Stimulated activated CD4-positive, alpha-beta T cell treated with anti-CD3 and anti-CD28 coated beads, Interleukin-15, amount 100 ng/mL, for 24 hours (primary cell): Measurements from ENCODE around the gene TMCC1.
"Not testable (repeated sequence)": the region's sequence is repeated elsewhere in the genome, so short reads cannot be mapped to it uniquely, and the experiment has no call there.

ENCODE experiments used
- DNase-seq: peaks from one replicate; pipeline ENCODE4 v3.0.0-alpha.2; 2020

TMCC1 gene

DNA sequence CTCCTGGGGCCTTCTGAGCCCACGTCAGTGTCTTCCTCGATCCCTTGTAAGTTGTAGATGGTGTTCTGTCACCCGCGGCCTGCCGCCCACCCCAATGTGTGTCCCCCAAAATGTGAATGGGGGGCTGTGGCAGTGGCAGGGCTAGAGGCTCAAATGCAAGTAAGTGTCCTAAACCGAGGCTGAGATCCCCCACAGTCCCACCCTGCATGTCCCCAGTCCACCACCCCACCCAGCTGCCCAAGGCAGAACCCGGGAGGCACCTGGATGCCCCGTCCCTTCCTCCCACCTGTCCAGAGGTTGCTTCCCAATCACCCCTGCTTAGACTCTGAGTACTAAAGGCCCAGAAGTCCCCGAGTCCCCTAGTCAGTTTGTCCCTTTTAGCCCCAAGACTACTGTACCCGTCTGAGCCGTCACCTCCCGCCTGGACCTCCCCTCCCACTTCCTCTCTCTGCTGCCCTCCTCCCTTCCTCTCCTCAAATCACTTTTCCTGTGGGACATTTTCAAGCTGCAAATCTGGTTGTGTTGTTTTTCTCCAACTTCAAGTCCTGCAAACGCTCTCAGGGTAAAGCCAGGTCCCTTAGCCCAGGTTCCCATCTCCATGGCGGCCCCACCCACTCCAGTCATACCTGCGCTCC lies 275.2 kb downstream of the TMCC1 start:
- no peak for DNase-seq

DNA sequence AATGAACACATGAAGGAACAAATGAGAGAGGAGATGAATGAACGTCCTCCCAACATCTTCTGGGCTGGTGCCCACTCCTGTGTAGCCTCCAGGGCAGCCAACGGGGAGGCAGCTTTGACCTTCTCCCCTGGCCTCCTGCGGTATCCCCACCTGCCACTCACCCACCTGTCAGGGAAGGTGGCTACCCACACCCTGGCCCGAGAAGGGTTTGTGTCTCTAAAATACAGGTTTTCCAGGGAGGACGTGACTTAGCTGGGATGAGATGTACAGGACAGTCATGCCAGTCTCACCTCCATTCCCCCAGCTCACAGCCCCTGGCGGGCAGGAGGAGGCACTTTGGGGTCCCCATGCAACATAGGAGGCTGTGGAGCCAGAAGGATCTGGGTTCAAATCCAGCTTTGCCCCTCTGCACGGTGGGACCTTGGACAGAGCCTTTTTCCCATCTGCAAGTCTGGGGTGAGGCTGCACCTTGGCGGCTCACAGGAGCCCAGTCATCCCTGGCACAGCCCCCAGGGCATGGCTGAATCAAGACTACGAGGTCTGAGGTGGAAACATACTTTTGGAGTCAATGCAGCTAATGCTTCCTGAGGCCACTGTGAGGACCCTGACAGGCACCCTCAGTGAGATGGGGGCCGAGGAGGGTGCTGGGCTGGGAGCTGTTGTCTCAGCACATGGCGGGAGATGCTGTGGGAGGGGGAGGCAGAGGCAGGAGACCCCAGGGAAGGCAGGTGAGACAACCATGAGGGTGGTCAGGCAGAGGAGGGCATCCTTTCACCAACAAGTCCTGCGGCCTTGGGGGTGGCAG lies 275.9 kb downstream of the TMCC1 start:
- DNase-seq, result no peak

DNA sequence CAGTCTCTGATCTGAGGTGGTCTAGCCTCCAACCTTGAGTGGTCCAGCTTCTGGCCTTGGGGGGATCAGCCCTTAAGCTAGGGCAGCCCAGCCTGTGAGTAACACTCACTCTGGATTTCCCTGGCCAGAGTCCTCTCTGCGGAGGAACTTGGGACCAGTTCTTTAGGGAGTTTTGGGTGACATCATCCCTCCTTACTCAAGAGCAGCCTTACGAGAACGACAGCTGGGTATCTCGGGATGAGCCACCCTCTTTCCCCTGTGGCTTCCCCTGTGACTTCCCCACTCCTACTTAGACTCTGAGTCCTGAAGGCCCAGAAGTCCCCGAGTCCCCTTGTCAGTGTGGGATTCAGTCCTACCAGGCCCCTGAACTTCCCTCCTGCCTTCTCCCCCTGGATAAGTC lies 276.8 kb downstream of the TMCC1 start:
- no peak for DNase-seq

DNA sequence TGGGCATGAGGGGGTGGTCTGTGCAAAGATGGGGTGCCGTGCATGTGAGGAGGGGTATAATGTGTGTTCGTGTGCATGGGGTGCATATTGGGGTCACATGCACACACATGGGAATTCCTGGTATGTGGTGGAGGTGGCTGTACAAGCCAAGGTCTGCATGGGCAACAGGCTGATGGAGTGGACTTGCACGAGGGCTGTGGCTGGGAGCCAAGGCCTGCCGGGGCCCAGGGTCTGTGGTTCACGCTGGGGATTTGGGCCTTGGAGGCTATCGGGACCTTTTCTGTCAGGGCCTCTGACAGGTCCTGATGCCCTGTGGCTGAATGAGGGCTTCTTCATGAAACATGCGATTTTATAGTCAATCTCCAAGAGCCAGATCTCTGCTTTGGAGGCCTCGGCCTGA lies 277.2 kb downstream of the TMCC1 start:
- no peak for DNase-seq

DNA sequence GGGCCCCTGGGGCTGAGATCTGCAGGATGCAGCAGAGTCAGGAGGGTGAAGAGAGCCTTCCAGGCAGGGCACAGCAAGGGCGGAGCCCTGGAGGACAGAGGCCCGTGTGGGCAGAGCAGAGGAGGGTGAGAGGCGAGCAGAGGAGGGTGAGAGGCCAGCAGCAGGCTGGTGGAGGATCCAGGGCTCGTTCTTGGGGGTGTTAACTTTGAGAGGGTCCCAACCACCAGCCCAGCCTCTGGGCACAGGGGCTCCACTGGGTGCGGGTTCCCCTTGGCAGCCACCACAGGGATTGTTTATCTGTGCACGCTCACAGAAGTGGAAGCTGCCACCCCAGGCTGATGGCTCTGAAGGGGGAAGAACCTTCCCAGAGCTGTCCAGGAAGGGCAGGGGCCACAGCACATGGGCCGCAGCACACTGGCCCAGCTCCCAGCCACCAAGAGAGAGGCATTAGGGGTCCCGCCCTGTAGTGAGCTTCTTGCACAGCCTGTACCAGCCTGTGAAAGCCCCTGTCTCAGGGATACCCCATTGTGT lies 277.7 kb downstream of the TMCC1 start:
- no peak for DNase-seq

DNA sequence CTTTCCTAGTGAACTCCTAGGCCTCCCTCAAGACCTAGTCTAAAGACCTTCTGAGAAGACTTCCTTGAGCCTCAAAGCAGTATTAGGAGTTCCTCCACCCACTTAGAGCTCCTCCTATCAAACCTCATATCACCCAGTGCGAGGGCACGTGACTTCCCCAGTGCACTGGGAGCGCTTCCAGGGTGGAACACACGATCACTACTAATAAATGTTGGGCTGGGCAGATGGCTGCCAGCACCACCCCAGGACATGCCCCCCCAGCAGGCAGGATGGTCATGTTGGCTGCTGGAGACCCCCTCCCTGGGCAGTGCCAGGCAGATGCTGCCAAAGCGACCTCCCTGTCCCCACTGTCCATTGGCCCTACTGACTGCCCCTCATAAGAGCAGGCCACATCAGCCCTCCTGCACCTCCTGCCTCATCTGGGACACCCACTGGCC lies 278.6 kb downstream of the TMCC1 start:
- DNase-seq, result no peak

DNA sequence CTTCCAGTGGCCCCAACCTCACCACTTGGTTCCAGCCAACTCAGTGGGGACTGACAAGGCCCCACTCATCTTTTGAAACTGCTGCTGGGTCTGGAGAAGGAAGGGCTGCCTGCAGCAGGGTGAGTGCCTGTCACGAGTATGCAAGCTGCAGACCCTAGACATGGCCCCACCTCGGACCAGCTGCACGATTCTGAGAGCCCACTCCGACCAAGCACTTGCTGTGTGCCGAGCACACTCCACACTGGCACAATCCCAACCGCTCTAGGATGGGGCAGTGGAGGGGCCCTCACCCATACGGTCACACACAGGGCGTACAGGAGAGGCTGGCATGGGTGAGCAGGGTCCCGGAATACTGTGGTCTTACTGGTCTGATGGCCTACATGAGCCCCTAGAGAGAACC lies 279.1 kb downstream of the TMCC1 start:
- no peak for DNase-seq

DNA sequence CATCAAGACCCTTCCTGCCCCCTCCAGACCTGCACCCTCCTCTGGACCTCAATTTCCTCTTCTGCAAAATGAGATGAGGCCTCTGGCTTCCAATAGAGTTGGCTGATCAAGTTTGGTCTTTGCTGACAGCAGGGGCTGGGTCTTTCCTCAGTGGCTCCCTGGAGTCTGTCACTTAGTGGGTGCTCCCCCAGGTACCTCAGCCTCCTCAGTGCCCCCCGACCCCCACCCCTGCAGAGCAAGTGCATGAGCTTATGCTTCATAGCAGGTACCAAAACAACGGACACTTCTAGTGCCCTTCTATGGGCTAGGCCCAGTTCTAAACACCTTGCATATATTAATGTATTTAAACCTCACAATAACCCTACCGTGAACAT lies 280.2 kb downstream of the TMCC1 start:
- DNase-seq, result no peak

DNA sequence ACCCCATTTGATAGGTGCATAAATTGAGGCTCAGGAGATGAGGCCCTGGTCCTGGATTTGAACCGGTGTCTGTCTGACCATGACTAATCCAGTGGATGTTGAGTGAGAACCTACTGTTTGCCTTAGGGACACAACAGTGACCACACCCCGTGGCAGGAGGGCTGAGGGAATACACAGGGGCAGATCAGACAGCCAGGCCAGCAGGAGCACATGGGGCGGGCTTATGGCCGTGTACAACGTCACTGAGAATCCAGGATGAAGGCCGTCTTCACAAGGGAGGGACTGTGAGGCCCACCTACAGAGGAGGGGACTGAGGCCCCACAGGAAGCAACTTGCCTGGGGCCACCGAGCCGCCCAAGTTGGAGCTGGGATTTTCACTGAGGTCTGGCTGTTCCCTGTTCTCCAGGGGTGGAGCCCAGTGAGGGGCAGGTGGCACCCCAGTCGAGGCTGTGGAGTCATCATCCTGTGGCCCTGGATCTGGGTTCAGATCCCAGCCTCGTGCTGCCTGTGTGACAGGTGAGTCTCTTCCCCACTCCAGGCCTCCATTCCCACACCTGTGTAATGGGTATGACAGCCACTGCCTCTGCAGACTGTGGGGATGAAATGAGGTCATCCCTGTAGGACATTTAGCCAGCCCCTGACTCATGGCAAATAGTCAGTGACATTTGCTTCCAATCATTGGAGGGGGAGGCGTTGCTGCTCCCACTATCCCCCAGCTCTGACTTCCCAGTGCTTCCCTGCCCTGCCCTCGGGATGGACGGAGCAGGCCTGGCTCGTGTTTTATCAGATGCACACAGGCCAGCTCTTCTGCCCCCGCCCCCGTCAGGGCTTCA lies 280.8 kb downstream of the TMCC1 start:
- no peak for DNase-seq

DNA sequence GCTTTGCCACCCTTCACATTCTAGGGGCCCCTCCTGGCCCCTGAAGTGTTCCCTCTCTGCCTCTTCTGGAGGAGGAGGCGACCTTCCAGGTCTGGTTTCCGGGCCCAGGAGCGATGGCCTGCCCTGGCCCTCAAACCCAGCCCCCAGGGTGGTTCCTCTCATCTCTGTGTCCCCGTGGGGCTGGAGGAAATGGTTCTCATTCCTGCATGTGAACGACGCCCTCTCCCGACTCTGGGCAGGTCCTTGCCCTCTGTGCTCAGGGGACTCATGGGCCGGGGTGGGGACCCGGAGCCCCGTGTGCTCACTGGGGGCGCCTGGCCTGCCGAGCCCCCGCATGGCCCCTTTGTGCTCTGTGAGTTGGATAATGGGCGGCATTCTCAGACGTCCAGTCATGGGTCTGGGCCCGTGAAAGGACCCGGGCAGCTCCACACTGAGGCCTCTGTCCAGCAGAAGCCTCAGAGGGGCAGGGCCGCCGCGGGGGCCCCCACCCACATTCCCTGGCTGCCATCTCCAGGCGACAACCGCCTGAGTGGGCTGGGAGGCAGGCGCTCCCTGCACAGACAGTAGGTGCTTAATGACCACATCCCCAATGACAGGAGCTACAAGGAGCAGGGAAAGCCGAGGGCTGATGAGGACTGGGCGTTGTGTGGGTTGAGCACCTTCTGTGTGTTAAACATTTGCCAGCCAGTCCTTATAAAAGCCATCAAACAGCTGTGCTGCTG lies 281.5 kb downstream of the TMCC1 start:
- DNase-seq, result no peak

DNA sequence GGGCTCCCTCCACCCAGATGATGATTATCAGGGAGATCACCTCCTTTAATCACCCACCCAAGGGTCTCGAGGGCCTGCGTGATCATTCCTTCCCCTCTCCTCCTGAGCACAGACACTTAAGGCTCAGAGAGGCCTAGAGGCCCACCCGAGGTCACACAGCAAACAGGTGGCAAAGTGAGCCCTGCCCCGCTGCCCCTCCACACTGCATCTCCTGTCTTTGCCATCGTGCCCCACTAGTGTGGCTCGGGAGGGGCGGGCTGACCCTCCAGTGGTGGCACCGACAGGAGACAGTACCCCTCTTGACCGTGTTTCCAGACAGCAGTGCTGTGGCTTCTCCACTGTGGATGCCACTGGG lies 282.1 kb downstream of the TMCC1 start:
- DNase-seq, result no peak

DNA sequence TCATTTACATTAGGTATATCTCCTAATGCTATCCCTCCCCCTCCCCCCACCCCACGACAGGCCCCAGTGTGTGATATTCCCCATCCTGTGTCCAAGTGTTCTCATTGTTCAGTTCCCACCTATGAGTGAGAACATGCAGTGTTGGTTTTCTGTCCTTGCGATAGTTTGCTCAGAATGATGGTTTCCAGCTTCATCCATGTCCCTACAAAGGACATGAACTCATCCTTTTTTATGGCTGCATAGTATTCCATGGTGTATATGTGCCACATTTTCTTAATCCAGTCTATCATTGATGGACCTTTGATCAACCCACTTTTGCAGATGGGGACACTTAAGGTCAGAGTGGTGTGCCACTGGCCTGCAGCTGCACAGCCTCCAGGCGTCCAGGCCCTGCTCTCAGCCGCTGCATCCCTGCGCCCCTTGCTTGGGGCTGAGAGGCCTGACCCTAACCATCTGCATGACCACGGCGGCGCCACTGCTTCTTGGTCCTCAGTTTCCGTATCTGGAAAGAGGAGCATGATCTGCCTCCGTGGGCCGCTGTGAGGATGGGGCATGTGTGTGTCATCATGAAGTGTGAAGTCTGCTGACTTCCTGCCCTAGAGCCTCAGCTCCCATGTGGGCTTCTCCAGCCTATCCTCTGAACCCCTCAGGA lies 282.6 kb downstream of the TMCC1 start:
- DNase-seq, result not testable (repeated sequence)

DNA sequence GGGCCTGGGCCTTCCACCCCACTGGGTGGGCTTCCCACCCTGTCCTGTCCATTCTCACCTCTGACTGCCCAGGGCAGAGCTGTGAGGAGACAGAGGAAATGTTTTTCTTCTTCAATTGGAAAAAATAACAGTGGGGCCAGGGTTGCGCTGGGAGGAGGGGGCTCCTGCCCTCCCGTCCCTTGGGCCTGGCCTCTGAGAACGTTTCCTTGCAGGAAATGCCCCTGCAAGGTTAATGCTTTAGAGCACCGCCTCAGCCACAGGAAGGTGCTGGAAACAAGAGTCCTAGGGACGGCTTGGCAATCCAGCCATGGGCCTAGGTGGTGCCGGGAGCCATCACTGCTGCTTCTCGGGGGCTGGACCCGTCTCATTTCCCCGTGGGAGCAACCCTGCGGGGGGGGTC lies 283.2 kb downstream of the TMCC1 start:
- DNase-seq, result no peak

DNA sequence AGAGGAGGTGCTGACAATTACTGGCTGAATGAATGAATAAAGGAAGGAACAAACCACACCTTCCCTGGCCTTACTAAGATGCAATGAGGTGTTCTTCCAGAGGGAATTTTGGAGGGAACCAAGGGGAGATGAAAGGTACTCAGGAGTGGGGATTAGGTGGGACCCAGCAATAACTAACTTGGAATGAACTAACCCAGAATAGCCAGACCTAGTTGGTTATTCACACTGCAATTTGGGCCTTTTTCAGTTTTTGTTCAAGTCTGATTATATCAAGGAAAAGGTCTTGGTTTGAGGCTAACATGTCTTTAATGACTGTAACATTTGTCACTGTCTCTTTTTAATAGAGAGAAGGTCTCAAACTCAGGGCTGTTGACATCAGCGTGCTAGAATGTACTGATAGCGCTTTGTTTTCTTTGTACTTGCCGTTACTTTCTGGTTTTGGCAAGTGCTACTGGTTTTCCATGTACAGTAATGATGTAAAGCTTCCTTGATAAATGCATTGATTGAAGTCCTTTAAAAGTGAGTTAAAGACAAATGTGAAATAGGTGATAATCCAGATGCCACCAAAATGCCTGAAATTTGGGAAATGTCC lies 283.8 kb downstream of the TMCC1 start:
- DNase-seq, result no peak

DNA sequence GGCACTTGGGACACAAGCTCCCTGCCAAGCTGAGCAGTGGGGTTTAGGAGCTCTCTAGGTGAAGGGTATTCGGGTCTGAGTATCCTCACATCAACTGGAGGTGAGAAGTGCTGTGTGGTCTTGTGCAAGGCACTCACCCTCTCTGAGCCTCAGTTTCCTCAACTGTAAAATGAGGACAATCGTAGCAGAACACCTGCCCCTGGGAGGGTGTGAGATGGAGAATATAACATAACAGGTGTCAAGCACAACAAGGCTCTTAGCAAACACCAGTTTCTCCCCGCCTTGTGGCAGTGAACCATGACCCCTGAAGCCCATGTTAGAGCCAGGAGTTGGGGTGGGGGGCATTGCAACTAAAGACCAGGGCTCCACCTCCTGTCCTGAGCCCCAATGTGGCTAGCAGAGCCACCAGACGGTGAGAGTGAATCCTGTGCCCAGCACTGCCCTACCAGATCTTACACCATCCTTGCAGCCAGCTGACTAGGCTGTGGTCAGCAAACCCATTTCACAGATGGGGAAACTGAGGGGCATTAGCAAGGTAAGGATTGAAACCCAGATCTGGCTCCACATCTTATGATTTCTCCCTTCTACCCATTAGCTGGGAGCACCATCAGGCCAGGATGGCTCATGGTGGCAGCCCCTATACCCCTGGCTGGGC lies 284.4 kb downstream of the TMCC1 start:
- no peak for DNase-seq

DNA sequence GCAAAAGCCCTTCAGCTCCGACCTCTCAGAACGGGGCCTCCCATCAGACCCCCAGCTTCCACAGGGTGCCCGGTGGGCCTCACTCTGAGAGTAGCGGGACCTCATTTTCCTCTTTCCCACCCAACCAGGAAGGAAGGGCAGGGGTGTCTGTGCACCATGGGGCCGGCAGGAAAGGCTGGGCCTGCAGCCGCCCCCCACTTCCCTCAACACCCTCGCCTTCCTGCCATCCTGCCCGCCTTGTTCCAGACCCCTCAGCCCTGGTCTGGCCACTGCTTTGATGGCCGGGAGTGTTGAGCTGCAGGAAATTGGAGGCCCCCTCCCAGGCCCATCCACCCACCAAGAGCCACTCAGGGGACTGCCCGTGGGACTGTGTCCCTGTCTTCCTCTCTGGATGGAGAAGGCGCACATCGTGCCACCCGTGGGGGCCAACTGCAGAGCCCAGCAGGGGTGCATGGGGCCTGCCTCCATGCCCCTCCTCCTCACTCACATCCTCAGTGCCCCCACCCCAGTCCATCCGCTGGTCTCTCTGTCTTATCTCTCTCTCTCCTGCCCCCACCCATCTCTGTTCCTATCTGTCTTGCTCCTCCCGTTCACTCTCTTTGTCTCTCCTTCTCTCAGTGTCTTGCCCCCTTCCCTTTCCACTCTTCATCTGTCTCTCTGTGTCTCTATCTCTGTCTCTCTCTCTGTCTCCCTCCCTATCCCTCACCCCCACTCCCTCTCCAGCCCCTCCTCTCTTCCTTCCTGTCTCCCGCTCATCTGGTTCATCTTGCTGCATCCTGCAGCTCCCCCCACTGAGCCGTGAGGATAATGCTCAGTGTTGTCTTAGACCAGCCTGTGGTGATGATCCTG lies 285.2 kb downstream of the TMCC1 start:
- DNase-seq, result no peak

DNA sequence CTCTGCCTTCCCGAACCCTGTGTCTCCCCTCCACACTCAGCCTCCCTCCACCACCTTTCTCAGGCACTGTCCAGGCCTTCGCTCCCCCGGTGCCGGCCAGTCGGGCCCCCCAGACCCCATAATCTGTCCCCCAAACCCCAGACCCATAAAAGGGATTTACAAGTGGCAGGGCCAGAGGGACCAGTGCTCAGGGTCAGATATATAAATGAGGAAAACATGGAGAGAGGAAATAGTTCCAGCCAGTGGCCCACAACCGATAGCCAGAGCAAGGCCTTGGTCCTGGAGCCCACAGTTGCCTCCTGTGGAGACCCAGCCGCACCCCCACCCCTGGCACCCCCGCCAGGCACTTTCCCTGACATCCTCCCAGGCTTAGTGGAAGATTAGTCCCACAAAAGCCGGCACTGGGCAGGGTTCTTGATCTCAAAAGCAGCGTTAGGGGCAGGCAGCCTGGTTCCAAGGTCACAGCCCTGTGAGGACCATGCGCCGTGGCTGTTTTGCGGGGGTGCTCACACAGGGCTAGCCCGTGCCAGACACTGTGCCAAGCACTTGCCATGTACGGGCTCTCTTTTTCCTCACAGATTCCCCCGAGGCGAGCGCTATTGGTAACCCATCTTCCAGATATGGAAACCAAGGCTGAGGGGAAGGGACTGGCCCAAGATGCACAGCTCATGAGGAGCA lies 286.0 kb downstream of the TMCC1 start:
- DNase-seq, result no peak

DNA sequence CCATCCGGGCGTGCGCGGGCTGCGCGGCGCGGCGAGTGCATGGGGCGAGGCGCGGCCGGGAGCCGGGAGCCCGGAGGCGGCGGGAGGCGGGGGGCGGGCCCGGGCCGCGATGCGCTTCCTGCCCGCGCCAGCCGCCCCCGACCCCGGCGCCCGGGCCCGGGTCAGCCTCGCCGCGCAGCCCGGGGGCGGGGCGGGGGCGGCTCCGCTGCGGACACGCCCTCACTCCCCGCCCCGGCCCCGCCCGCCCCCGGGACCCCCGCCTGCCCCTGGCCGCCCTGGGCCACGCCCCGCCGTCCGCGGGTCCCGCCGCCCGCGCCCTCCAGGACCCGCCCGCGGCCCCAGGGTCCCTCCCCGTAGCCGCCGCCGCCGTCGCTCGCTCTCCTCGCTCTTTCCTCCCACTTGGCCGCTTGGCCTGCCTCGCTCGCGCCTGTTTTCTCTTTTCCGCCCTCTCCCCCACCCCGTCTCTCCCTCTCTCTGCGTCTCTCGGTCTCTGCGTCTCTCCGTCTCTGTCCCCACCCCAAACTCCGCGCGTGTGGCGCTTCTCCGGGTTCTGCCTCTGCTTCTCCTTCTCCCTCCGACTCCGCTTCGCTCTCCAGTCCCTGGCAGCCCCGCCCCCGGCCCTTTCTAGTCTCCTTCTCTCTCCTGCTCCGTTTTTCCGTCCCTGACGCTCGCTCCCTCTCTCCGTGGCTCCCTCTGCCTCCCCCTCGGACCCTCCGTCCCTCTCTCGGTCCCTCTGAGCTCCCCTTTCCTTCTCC lies 286.7 kb downstream of the TMCC1 start, which contains the start of gene PLXND1:
Gene PLXND1, minus strand, starts transcription at position 41 of the 755 bp plus-strand sequence. Its CDS starts 37 bp downstream, at position 4.
- DNase-seq, result peak; percentile 52
